CD8-positive, alpha-beta memory T cell (primary cell): Measurements from ENCODE around the gene CD247. TPM values are rescaled to one million over a fixed set of nuclear protein-coding genes. Genes with fewer than 3 reads are reported as not detected.

Experiments used
- CTCF ChIA-PET: fragments of 350-600 bp; sonication (Branson Sonifier 250); formaldehyde crosslinking; loops from one replicate; lab custom pipeline; 2021; ENCODE audit warnings: antibody characterized with exemption; lab: Charles Lee
- POLR2A ChIA-PET: fragments of 350-600 bp; sonication (Branson Sonifier 250); formaldehyde crosslinking; loops from one replicate; lab custom pipeline; 2021; ENCODE audit warnings: antibody characterized with exemption; lab: Charles Lee
- DNase-seq, 5 donors: peaks; one replicate each; pipeline versions ENCODE4 v3.0.0 to v3.0.0-alpha.2; 2020 to 2022; ENCODE audit warnings: mixed read lengths in 1 of 5
- H3K27ac ChIP-seq: one replicate; pipeline ENCODE4 v1.7.0; 2013; ENCODE audit warnings: low read depth, mild to moderate bottlenecking, low read length, moderate library complexity
- H3K27me3 ChIP-seq: 2 replicates; pipeline ENCODE4 v1.7.0; 2013; ENCODE audit warnings: low read length, mild to moderate bottlenecking; ENCODE audit not compliant: insufficient read depth, poor library complexity, severe bottlenecking
- H3K36me3 ChIP-seq: 2 replicates; pipeline ENCODE4 v1.7.0; 2013; ENCODE audit warnings: mild to moderate bottlenecking, low read length, moderate library complexity; ENCODE audit not compliant: insufficient read depth
- H3K4me1 ChIP-seq: 2 replicates; pipeline ENCODE4 v1.7.0; 2013; ENCODE audit warnings: mild to moderate bottlenecking, low read length, moderate library complexity; ENCODE audit not compliant: insufficient read depth
- H3K4me3 ChIP-seq: 2 replicates; pipeline ENCODE4 v1.7.0; 2013; ENCODE audit warnings: mild to moderate bottlenecking, low read length
- H3K9me3 ChIP-seq: 2 replicates; pipeline ENCODE4 v1.7.0; 2013; ENCODE audit warnings: mild to moderate bottlenecking, low read length
- H3K27ac Mint-ChIP-seq, 8 donors: one replicate each; pipeline ENCODE4 v1.8.0; 2020 to 2021; ENCODE audit warnings: mixed read lengths in 8 of 8, mild to moderate bottlenecking in 6 of 8, inconsistent platforms in 3 of 8, moderate library complexity in 3 of 8
- H3K27me3 Mint-ChIP-seq, 2 donors: one replicate each; pipeline ENCODE4 v1.8.0; 2020 to 2021; ENCODE audit warnings: mixed read lengths in 2 of 2, mild to moderate bottlenecking in 1 of 2, moderate library complexity in 1 of 2
- H3K36me3 Mint-ChIP-seq, 3 donors: one replicate each; pipeline ENCODE4 v1.8.0; 2020 to 2021; ENCODE audit warnings: mixed read lengths in 3 of 3, inconsistent platforms in 1 of 3, mild to moderate bottlenecking in 1 of 3
- H3K4me1 Mint-ChIP-seq, 3 donors: one replicate each; pipeline ENCODE4 v1.8.0; 2020 to 2021; ENCODE audit warnings: mixed read lengths in 3 of 3, inconsistent platforms in 1 of 3, mild to moderate bottlenecking in 1 of 3
- H3K4me3 Mint-ChIP-seq, 7 donors: one replicate each; pipeline ENCODE4 v1.8.0; 2020 to 2021; ENCODE audit warnings: mixed read lengths in 7 of 7, mild to moderate bottlenecking in 6 of 7, moderate library complexity in 4 of 7, inconsistent platforms in 2 of 7
- H3K9me3 Mint-ChIP-seq, 5 donors: one replicate each; pipeline ENCODE4 v1.8.0; 2020 to 2022; ENCODE audit warnings: mixed read lengths in 5 of 5, mild to moderate bottlenecking in 3 of 5, moderate library complexity in 2 of 5, inconsistent platforms in 1 of 5
- polyA plus RNA-seq: library from polyadenylated mRNA; unstranded; fragments of 300-500 nt; fragmentation: Illumina TruSeq; gene quantifications from one replicate; pipeline ENCODE4 v1.2.3, GENCODE V29; 2021
- total RNA-seq, 2 experiments: library from RNA; stranded (reverse); gene quantifications; one replicate each; pipeline ENCODE4 v1.2.3, GENCODE V29; 2021

CD247 gene
- total and polyA plus RNA-seq, 3 experiments from 2014 or later, result 130 to 395 (median 133) TPM

- H3K4me3 ChIP-seq, result peak overlapping the region; percentile 97
- peak overlapping the region; percentile 94 to 100 (median 100) for H3K4me3 Mint-ChIP-seq
- ChIA-PET CTCF (interaction anchor here (0.7 to 5.4 kb wide), 11 partner anchors 9 to 296 kb away, joined by 3 to 44 read pairs (median 7); no protein-coding TSS in a partner anchor), POLR2A (interaction anchor here (0.7 to 2.2 kb wide), 8 partner anchors 13 to 71 kb away, joined by 3 to 15 read pairs (median 4); no protein-coding TSS in a partner anchor)
- no peaks in the 10 kb centered on the region for H3K9me3 Mint-ChIP-seq
- no peaks in the 10 kb centered on the region for H3K9me3 ChIP-seq
- no peaks in the 10 kb centered on the region for H3K27me3 Mint-ChIP-seq
- H3K27me3 ChIP-seq, result no peaks in the 10 kb centered on the region
- no peak overlapping the region for H3K27ac ChIP-seq
- peak overlapping the region; percentile 97 to 100 (median 99) for H3K27ac Mint-ChIP-seq
- H3K36me3 Mint-ChIP-seq, result peaks cover 0 to 68% (median 11%) of the 10 kb centered on the region in 3 donors
- peaks cover 55 to 76% (median 73%) of the 10 kb centered on the region in 3 donors for H3K4me1 Mint-ChIP-seq
- DNase-seq, result no peak
- H3K4me1 ChIP-seq, result peaks cover 65% of the 10 kb centered on the region
- peaks cover 8% of the 10 kb centered on the region for H3K36me3 ChIP-seq
These were observed 2.9 kb downstream of the CD247 start for GRCh38 chr1:167515461-167515860.

- Mint-ChIP-seq H3K27ac (peak overlapping the region; percentile 73 to 100 (median 99)), H3K9me3 (no peaks in the 10 kb centered on the region), H3K36me3 (peaks cover 0 to 79% (median 16%) of the 10 kb centered on the region in 3 donors), H3K4me3 (peak overlapping the region; percentile 94 to 100 (median 100)), H3K4me1 (peaks cover 67 to 85% (median 79%) of the 10 kb centered on the region in 3 donors), H3K27me3 (no peaks in the 10 kb centered on the region)
- peaks cover 8% of the 10 kb centered on the region for H3K36me3 ChIP-seq
- H3K4me1 ChIP-seq, result peaks cover 74% of the 10 kb centered on the region
- no peaks in the 10 kb centered on the region for H3K27me3 ChIP-seq
- ChIA-PET CTCF (interaction anchor here (0.8 to 5.4 kb wide), 8 partner anchors 10 to 294 kb away, joined by 3 to 42 read pairs (median 4); no protein-coding TSS in a partner anchor), POLR2A (interaction anchor here (1.1 to 2.2 kb wide), 5 partner anchors 12 to 85 kb away, joined by 3 to 15 read pairs (median 6); no protein-coding TSS in a partner anchor)
- H3K9me3 ChIP-seq, result no peaks in the 10 kb centered on the region
- H3K4me3 ChIP-seq, result peak overlapping the region; percentile 97
- DNase-seq, result no peak
- H3K27ac ChIP-seq, result no peak overlapping the region
These were observed 4.0 kb downstream of the CD247 start for GRCh38 chr1:167514288-167514687.

GRCh38 chr1:167512046-167512654 is 6.2 kb downstream of the CD247 start:
- no peaks in the 10 kb centered on the region for H3K9me3 Mint-ChIP-seq
- H3K36me3 Mint-ChIP-seq, result peaks cover 6 to 84% (median 25%) of the 10 kb centered on the region in 3 donors
- no peak overlapping the region for H3K27ac ChIP-seq
- H3K4me3 Mint-ChIP-seq, result peak overlapping the region; percentile 75 to 86 (median 80)
- no peaks in the 10 kb centered on the region for H3K27me3 ChIP-seq
- no peaks in the 10 kb centered on the region for H3K27me3 Mint-ChIP-seq
- peaks cover 78 to 96% (median 94%) of the 10 kb centered on the region in 3 donors for H3K4me1 Mint-ChIP-seq
- ChIA-PET POLR2A (interaction anchor here (0.6 kb wide), 1 partner anchor 8 kb away, joined by 3 read pairs; no protein-coding TSS in a partner anchor), CTCF (interaction anchor here (1.2 kb wide), 1 partner anchor 21 kb away, joined by 4 read pairs; no protein-coding TSS in a partner anchor)
- peak overlapping the region; percentile 75 to 96 (median 85) for H3K27ac Mint-ChIP-seq
- H3K4me3 ChIP-seq, result peak overlapping the region; percentile 33
- peaks cover 87% of the 10 kb centered on the region for H3K4me1 ChIP-seq
- no peaks in the 10 kb centered on the region for H3K9me3 ChIP-seq
- peaks cover 22% of the 10 kb centered on the region for H3K36me3 ChIP-seq
- no peak for DNase-seq

DNA sequence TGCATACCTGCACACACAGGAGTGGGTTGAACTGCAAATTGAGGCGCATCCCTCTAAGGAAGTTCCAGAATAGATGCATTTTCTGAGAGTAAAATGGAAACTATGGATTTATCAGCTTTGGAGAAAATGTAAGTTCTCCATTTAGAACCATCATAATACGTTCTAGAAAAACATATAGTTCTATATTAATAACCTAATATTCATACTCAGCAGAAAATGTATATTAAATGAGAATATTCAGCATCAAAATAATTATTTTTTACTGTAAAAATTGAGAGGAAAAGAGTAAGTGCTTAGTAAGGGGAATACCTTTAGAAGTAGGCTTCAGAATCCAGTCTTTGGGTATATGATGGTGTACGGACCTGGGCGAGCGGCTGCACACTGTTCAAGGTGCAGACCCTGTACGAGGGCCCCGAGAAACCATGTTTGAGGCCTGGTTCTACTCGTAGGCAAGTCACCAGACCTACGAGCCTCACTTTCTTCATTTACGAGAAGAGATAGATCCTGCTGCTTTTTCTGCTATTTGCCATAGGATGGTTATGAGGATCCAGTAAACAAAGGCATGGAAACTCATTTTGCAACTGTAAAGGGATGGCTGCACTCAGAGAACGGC is 6.8 kb downstream of the CD247 start:
- H3K36me3 Mint-ChIP-seq, result peaks cover 6 to 84% (median 26%) of the 10 kb centered on the region in 3 donors
- DNase-seq, result no peak
- Histone ChIP-seq H3K4me1 (peaks cover 94% of the 10 kb centered on the region), H3K27me3 (no peaks in the 10 kb centered on the region), H3K4me3 (peak overlapping the region; percentile 33), H3K36me3 (peaks cover 22% of the 10 kb centered on the region), H3K27ac (no peak overlapping the region), H3K9me3 (no peaks in the 10 kb centered on the region)
- ChIA-PET POLR2A (interaction anchor here (0.6 kb wide), 1 partner anchor 7 kb away, joined by 3 read pairs; no protein-coding TSS in a partner anchor), CTCF (no interaction called here)
- H3K9me3 Mint-ChIP-seq, result no peaks in the 10 kb centered on the region
- no peaks in the 10 kb centered on the region for H3K27me3 Mint-ChIP-seq
- H3K27ac Mint-ChIP-seq, result peak overlapping the region; percentile 75 to 96 (median 85)
- H3K4me1 Mint-ChIP-seq, result peaks cover 82 to 99% (median 96%) of the 10 kb centered on the region in 3 donors
- H3K4me3 Mint-ChIP-seq, result peak overlapping the region; percentile 65 to 86 (median 81)

- peak overlapping the region; percentile 25 to 82 (median 65) for H3K4me3 Mint-ChIP-seq
- POLR2A ChIA-PET, result no interaction called here
These were observed 7.4 kb downstream of the CD247 start for GRCh38 chr1:167510881-167511280.

GRCh38 chr1:167510244-167510643 is 8.1 kb downstream of the CD247 start:
- POLR2A ChIA-PET, result no interaction called here
- no peaks in the 10 kb centered on the region for H3K9me3 Mint-ChIP-seq
- DNase-seq, result no peak

More at GRCh38 chr1:167510881-167511280, 7.4 kb downstream of the CD247 start:
- H3K27ac Mint-ChIP-seq, result peak overlapping the region; percentile 21 to 87 (median 73)
- Histone ChIP-seq H3K4me1 (peaks cover 94% of the 10 kb centered on the region), H3K36me3 (peaks cover 19% of the 10 kb centered on the region), H3K27ac (no peak overlapping the region), H3K4me3 (peak overlapping the region; percentile 18), H3K9me3 (no peaks in the 10 kb centered on the region), H3K27me3 (no peaks in the 10 kb centered on the region)
- DNase-seq, result no peak
- peaks cover 83 to 99% (median 96%) of the 10 kb centered on the region in 3 donors for H3K4me1 Mint-ChIP-seq
- CTCF ChIA-PET, result no interaction called here
- no peaks in the 10 kb centered on the region for H3K27me3 Mint-ChIP-seq
- no peaks in the 10 kb centered on the region for H3K9me3 Mint-ChIP-seq
- H3K36me3 Mint-ChIP-seq, result peaks cover 6 to 83% (median 26%) of the 10 kb centered on the region in 3 donors

GRCh38 chr1:167509587-167509986 is 8.7 kb downstream of the CD247 start:
- no peak overlapping the region for H3K27ac ChIP-seq
- Mint-ChIP-seq H3K27me3 (no peaks in the 10 kb centered on the region), H3K36me3 (peaks cover 6 to 83% (median 27%) of the 10 kb centered on the region in 3 donors), H3K9me3 (no peaks in the 10 kb centered on the region), H3K4me1 (peaks cover 83 to 99% (median 96%) of the 10 kb centered on the region in 3 donors), H3K27ac (peak overlapping the region; percentile 49 to 87 (median 67)), H3K4me3 (peak overlapping the region; percentile 25 to 82 (median 57))
- H3K4me3 ChIP-seq, result peak overlapping the region; percentile 18
- H3K27me3 ChIP-seq, result no peaks in the 10 kb centered on the region
- peaks cover 14% of the 10 kb centered on the region for H3K36me3 ChIP-seq
- ChIA-PET POLR2A (no interaction called here), CTCF (no interaction called here)
- DNase-seq, result no peak
- peaks cover 92% of the 10 kb centered on the region for H3K4me1 ChIP-seq
- no peaks in the 10 kb centered on the region for H3K9me3 ChIP-seq

More at GRCh38 chr1:167510244-167510643, 8.1 kb downstream of the CD247 start:
- Mint-ChIP-seq H3K27ac (peak overlapping the region; percentile 25 to 87 (median 73)), H3K36me3 (peaks cover 6 to 82% (median 26%) of the 10 kb centered on the region in 3 donors), H3K27me3 (no peaks in the 10 kb centered on the region), H3K4me1 (peaks cover 83 to 99% (median 96%) of the 10 kb centered on the region in 3 donors), H3K4me3 (peak overlapping the region; percentile 25 to 82 (median 65))
- CTCF ChIA-PET, result no interaction called here
- H3K27ac ChIP-seq, result no peak overlapping the region
- H3K9me3 ChIP-seq, result no peaks in the 10 kb centered on the region
- peak overlapping the region; percentile 18 for H3K4me3 ChIP-seq
- H3K4me1 ChIP-seq, result peaks cover 94% of the 10 kb centered on the region
- peaks cover 19% of the 10 kb centered on the region for H3K36me3 ChIP-seq
- H3K27me3 ChIP-seq, result no peaks in the 10 kb centered on the region
